Measurements from ENCODE around the gene RNH1.

RNH1 gene

GRCh38 chr11:497565-498296 is 9.3 kb downstream of the RNH1 start:
- no peak for DNase-seq

- DNase-seq: no peak
Observed at GRCh38 chr11:496834-497564, 10.0 kb downstream of the RNH1 start.

GRCh38 chr11:495537-495931 is 11.5 kb downstream of the RNH1 start:
- no peak for DNase-seq

GRCh38 chr11:494761-495536 is 12.1 kb downstream of the RNH1 start:
- DNase-seq: no peak

GRCh38 chr11:492427-493226 is 14.4 kb downstream of the RNH1 start:
- no peak for DNase-seq

- no peak for DNase-seq
Observed at GRCh38 chr11:491358-491757, 15.7 kb downstream of the RNH1 start.

GRCh38 chr11:490930-491260 is 16.1 kb downstream of the RNH1 start:
- no peak for DNase-seq

- no peak for DNase-seq
Observed at GRCh38 chr11:490186-490929, 16.7 kb downstream of the RNH1 start.

GRCh38 chr11:489610-490185 is 17.3 kb downstream of the RNH1 start:
- no peak for DNase-seq

GRCh38 chr11:488992-489391 is 18.1 kb downstream of the RNH1 start:
- DNase-seq: no peak

- no peak for DNase-seq
Observed at GRCh38 chr11:488579-488978, 18.5 kb downstream of the RNH1 start.

GRCh38 chr11:488062-488461 is 19.0 kb downstream of the RNH1 start:
- DNase-seq: no peak

GRCh38 chr11:487571-488021 is 19.4 kb downstream of the RNH1 start:
- DNase-seq: no peak

- DNase-seq: no peak
Observed at GRCh38 chr11:486189-486588, 20.9 kb downstream of the RNH1 start.

- DNase-seq: no peak
Observed at GRCh38 chr11:484616-485015, 22.4 kb downstream of the RNH1 start.

GRCh38 chr11:479311-479710 is 27.7 kb downstream of the RNH1 start:
- DNase-seq: no peak

- DNase-seq: no peak
Observed at GRCh38 chr11:477052-477715, 29.9 kb downstream of the RNH1 start.

- no peak for DNase-seq
Observed at GRCh38 chr11:476416-476815, 30.6 kb downstream of the RNH1 start.

- DNase-seq: no peak
Observed at GRCh38 chr11:475941-476340, 31.1 kb downstream of the RNH1 start.

- DNase-seq: no peak
Observed at GRCh38 chr11:474914-475506, 32.0 kb downstream of the RNH1 start.
